ENCODE data around the gene FSHR. TPM values are rescaled to one million over a fixed set of nuclear protein-coding genes. Genes with fewer than 3 reads are reported as not detected.

Gene FSHR
- total and polyA plus RNA-seq, 2 of the 4 experiments (the other 2 are of a cell fraction) = not detected

DNA sequence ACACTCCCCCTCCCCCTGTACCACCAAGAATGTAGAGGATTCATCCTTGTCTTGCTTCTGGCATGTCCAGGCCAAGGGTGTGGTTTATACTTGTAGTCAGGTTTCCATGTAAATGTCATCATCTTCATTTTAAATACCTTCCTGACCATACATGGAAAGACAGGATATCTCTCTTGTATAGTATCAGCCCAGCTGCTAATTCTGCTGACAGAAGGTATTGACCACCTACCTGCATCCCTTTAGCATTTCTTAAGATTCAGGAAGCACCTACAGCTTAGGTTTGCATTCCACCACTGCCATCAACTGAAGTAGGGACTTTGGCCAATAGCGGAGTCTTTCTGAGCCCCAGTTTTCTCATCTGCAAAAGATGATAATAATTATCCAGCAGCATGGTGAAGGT is 22.9 kb upstream of the FSHR start:
- Histone ChIP-seq H4K91ac (ENCODE audit: insufficient read depth, low read depth, low read length) (no peak overlapping the region), H4K8ac (ENCODE audit: low read depth in 2 of 2, low read length in 2 of 2) (no peak overlapping the region), H3K79me1 (ENCODE audit: low read depth in 1 of 2, low read length in 2 of 2) (no peaks in the 10 kb centered on the region), H2BK20ac (ENCODE audit: low read depth, low read length) (no peak overlapping the region), H2BK15ac (ENCODE audit: low read depth, low read length) (no peak overlapping the region), H3K9me3 (ENCODE audit: control insufficient read depth, insufficient read depth, low read length) (peaks cover 2% of the 10 kb centered on the region), H2BK5ac (ENCODE audit: low read depth, low read length, poor library complexity, severe bottlenecking) (no peak overlapping the region), H3K27ac (ENCODE audit: insufficient read depth, low read length) (no peak overlapping the region), H3K36me3 (ENCODE audit: control insufficient read depth, insufficient read depth, low read length) (no peaks in the 10 kb centered on the region), H3K9me1 (ENCODE audit: insufficient read depth, low read length) (no peaks in the 10 kb centered on the region), H2AK5ac (ENCODE audit: low read depth, low read length) (no peak overlapping the region), H3K4me1 (ENCODE audit: control insufficient read depth, insufficient read depth, low read length) (no peaks in the 10 kb centered on the region), H3K9ac (ENCODE audit: low read depth, low read length) (no peak overlapping the region), H4K5ac (ENCODE audit: low read depth, low read length) (no peak overlapping the region), H2AK9ac (replicated peaks; ENCODE audit: low read depth, low read length, poor library complexity) (no peak overlapping the region), H3K4me2 (ENCODE audit: low read depth, low read length) (no peak overlapping the region), H3K18ac (ENCODE audit: low read depth, low read length) (no peak overlapping the region), H4K20me1 (ENCODE audit: insufficient read depth, low read length) (no peaks in the 10 kb centered on the region), H2AFZ (replicated peaks; ENCODE audit: low read length, poor library complexity) (no peak overlapping the region), H3K27me3 (ENCODE audit: control insufficient read depth, insufficient read depth, low read length) (no peaks in the 10 kb centered on the region), H3K56ac (ENCODE audit: extremely low read depth, insufficient read depth, low read length) (no peak overlapping the region), H3K4ac (ENCODE audit: low read depth, low read length) (no peak overlapping the region), H3K4me3 (ENCODE audit: insufficient read depth, low read depth, low read length) (no peak overlapping the region), H3K23ac (ENCODE audit: low read depth, low read length) (no peak overlapping the region), H2BK120ac (ENCODE audit: low read depth, low read length) (no peak overlapping the region), H3K14ac (replicated peaks; ENCODE audit: low read depth, low read length) (no peak overlapping the region)
- POLR2A ChIA-PET (ENCODE audit: unreplicated experiment) = no interaction called here
- DNase-seq = no peak
- WGBS, 2 experiments (ENCODE audit: extremely low coverage in 2 of 2, insufficient read length in 1 of 2) = no CpG with 5 or more reads among the region's 1 CpG
- CTCF ChIA-PET = no interaction called here
- in situ Hi-C loops (cut with MboI; ENCODE audit: low sequenced_read_pairs) = no loop called here
- TF ChIP-seq, protein P1, sequence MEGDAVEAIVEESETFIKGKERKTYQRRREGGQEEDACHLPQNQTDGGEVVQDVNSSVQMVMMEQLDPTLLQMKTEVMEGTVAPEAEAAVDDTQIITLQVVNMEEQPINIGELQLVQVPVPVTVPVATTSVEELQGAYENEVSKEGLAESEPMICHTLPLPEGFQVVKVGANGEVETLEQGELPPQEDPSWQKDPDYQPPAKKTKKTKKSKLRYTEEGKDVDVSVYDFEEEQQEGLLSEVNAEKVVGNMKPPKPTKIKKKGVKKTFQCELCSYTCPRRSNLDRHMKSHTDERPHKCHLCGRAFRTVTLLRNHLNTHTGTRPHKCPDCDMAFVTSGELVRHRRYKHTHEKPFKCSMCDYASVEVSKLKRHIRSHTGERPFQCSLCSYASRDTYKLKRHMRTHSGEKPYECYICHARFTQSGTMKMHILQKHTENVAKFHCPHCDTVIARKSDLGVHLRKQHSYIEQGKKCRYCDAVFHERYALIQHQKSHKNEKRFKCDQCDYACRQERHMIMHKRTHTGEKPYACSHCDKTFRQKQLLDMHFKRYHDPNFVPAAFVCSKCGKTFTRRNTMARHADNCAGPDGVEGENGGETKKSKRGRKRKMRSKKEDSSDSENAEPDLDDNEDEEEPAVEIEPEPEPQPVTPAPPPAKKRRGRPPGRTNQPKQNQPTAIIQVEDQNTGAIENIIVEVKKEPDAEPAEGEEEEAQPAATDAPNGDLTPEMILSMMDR (conservative IDR thresholded peaks at IDR 0.05; ENCODE audit: low read depth, low read length) = no peak
- TF ChIP-seq CEBPB (IDR thresholded peaks at IDR 0.05; ENCODE audit: low read depth, low read length) = no peak
- TF ChIP-seq MAFK (IDR thresholded peaks at IDR 0.05; ENCODE audit: low read depth, low read length) = no peak
- dilution Hi-C loops (cut with HindIII; ENCODE audit: low sequenced_read_pairs, unreplicated experiment) = no loop called here
- BruUV-seq (replicated peaks) = no TSS peak
- no peak for ATAC-seq (ENCODE audit: low read depth)
- intact Hi-C loops (cut with micrococcal nuclease) = no loop called here

Measured in IMR-90 (cell line).